HPDE6-E6E7 (cell line): ENCODE results near the gene KLHL25.
A peak's percentile ranks its signal among the peaks of the same experiment; 100 is the strongest.

Experiments
- DNase-seq: peaks from one replicate; pipeline ENCODE4 v3.0.0; 2011; ENCODE audit warnings: missing footprints; ENCODE audit errors: extremely low spot score

KLHL25 gene

GRCh38 chr15:85760531-85761371 lies 34.0 kb downstream of the KLHL25 start:
- DNase-seq, result peak; percentile 46

GRCh38 chr15:85760049-85760448 lies 34.7 kb downstream of the KLHL25 start:
- no peak for DNase-seq

- DNase-seq, result no peak
Observed at GRCh38 chr15:85759376-85759775, 35.3 kb downstream of the KLHL25 start.

- DNase-seq, result no peak
Observed at GRCh38 chr15:85758655-85758978, 36.1 kb downstream of the KLHL25 start.

- no peak for DNase-seq
Observed at GRCh38 chr15:85757939-85758654, 36.6 kb downstream of the KLHL25 start.

GRCh38 chr15:85757073-85757938 lies 37.4 kb downstream of the KLHL25 start:
- no peak for DNase-seq

GRCh38 chr15:85756411-85757072 lies 38.2 kb downstream of the KLHL25 start:
- DNase-seq, result no peak

GRCh38 chr15:85755942-85756341 lies 38.8 kb downstream of the KLHL25 start:
- DNase-seq, result no peak

GRCh38 chr15:85755471-85755870 lies 39.3 kb downstream of the KLHL25 start:
- DNase-seq, result no peak

- DNase-seq, result no peak
Observed at GRCh38 chr15:85754989-85755388, 39.7 kb downstream of the KLHL25 start.

GRCh38 chr15:85753791-85754452 lies 40.8 kb downstream of the KLHL25 start:
- no peak for DNase-seq

- no peak for DNase-seq
Observed at GRCh38 chr15:85753261-85753660, 41.5 kb downstream of the KLHL25 start.

- DNase-seq, result no peak
Observed at GRCh38 chr15:85752491-85752961, 42.2 kb downstream of the KLHL25 start.

- DNase-seq, result no peak
Observed at GRCh38 chr15:85752124-85752475, 42.6 kb downstream of the KLHL25 start.

GRCh38 chr15:85751291-85752123 lies 43.2 kb downstream of the KLHL25 start:
- DNase-seq, result no peak

GRCh38 chr15:85750319-85751290 lies 44.1 kb downstream of the KLHL25 start:
- DNase-seq, result no peak

GRCh38 chr15:85749261-85750151 lies 45.2 kb downstream of the KLHL25 start:
- DNase-seq, result no peak

GRCh38 chr15:85748729-85749128 lies 46.0 kb downstream of the KLHL25 start:
- no peak for DNase-seq
